Measurements from ENCODE around the gene PLA2R1.

DNA sequence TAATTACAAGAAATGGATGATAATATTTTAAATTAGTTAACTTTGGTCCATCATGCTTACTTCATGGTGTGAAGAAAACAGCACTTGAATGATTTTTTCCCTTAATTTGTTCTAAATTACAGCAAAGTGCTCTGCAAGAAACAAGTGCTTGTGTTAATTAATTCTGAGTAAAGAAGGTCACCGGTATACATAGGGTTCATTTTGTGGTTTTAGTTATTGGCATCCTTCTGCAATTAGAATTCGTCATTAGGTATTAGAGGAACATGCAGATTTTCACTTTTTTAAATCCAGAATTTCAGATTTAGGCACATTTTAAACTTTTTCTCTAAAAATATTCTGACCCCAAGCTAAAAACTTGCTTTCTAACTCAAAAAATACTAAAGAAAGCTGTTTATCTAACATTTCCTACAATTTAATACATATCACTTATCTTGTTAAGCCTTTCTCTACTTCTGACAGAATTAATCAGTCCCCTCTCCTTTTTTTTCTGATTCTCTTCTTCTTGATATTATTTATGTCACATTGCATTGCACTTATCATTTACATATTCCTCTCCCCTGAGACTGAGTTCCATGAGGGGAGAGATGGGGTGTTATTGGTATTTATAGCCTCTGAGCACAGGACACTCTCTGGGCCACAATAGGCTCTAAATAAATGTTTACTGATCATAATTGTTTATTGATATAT is 129.2 kb downstream of the PLA2R1 start:
- TF ChIP-seq POLR2A (IDR thresholded peaks at IDR 0.05; ENCODE audit: low read depth, low read length) (no peak), CEBPB (IDR thresholded peaks at IDR 0.05; ENCODE audit: borderline replicate concordance in 1 of 2, low read depth in 2 of 2, low read length in 2 of 2) (no peak), CHD2 (IDR thresholded peaks at IDR 0.05; ENCODE audit: borderline replicate concordance, low read depth, low read length) (no peak), PRDM15 (CRISPR knock-in tag; IDR thresholded peaks at IDR 0.05) (no peak), BCL11A (IDR thresholded peaks at IDR 0.05; ENCODE audit: low read depth, low read length) (no peak), RB1 (IDR thresholded peaks at IDR 0.05; ENCODE audit: borderline replicate concordance) (no peak), SMC3 (IDR thresholded peaks at IDR 0.05; ENCODE audit: borderline replicate concordance, low read length) (no peak)
- TF ChIP-seq, protein P1, sequence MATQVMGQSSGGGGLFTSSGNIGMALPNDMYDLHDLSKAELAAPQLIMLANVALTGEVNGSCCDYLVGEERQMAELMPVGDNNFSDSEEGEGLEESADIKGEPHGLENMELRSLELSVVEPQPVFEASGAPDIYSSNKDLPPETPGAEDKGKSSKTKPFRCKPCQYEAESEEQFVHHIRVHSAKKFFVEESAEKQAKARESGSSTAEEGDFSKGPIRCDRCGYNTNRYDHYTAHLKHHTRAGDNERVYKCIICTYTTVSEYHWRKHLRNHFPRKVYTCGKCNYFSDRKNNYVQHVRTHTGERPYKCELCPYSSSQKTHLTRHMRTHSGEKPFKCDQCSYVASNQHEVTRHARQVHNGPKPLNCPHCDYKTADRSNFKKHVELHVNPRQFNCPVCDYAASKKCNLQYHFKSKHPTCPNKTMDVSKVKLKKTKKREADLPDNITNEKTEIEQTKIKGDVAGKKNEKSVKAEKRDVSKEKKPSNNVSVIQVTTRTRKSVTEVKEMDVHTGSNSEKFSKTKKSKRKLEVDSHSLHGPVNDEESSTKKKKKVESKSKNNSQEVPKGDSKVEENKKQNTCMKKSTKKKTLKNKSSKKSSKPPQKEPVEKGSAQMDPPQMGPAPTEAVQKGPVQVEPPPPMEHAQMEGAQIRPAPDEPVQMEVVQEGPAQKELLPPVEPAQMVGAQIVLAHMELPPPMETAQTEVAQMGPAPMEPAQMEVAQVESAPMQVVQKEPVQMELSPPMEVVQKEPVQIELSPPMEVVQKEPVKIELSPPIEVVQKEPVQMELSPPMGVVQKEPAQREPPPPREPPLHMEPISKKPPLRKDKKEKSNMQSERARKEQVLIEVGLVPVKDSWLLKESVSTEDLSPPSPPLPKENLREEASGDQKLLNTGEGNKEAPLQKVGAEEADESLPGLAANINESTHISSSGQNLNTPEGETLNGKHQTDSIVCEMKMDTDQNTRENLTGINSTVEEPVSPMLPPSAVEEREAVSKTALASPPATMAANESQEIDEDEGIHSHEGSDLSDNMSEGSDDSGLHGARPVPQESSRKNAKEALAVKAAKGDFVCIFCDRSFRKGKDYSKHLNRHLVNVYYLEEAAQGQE (IDR thresholded peaks at IDR 0.05; ENCODE audit: low read depth, low read length), result no peak
- TF ChIP-seq, protein P2, sequence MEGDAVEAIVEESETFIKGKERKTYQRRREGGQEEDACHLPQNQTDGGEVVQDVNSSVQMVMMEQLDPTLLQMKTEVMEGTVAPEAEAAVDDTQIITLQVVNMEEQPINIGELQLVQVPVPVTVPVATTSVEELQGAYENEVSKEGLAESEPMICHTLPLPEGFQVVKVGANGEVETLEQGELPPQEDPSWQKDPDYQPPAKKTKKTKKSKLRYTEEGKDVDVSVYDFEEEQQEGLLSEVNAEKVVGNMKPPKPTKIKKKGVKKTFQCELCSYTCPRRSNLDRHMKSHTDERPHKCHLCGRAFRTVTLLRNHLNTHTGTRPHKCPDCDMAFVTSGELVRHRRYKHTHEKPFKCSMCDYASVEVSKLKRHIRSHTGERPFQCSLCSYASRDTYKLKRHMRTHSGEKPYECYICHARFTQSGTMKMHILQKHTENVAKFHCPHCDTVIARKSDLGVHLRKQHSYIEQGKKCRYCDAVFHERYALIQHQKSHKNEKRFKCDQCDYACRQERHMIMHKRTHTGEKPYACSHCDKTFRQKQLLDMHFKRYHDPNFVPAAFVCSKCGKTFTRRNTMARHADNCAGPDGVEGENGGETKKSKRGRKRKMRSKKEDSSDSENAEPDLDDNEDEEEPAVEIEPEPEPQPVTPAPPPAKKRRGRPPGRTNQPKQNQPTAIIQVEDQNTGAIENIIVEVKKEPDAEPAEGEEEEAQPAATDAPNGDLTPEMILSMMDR (IDR thresholded peaks at IDR 0.05 in 2 of 3, conservative IDR thresholded peaks at IDR 0.05 in 1 of 3; ENCODE audit: control insufficient read depth in 2 of 3, extremely low read depth in 1 of 3, insufficient read depth in 1 of 3, low read depth in 3 of 3, low read length in 3 of 3), result no peak
